ENCODE measurements around the gene UBASH3A.

UBASH3A gene

GRCh38 chr21:42362700-42363099 lies 41.0 kb upstream of the UBASH3A start:
- TF ChIP-seq FOXM1 (IDR thresholded peaks at IDR 0.05; ENCODE audit: borderline replicate concordance, low read depth) (no peak), TAF1 (IDR thresholded peaks at IDR 0.05; ENCODE audit: low read depth) (no peak), NFIC (IDR thresholded peaks at IDR 0.05) (no peak), MAX (IDR thresholded peaks at IDR 0.05) (no peak), ZBTB7A (IDR thresholded peaks at IDR 0.05; ENCODE audit: low read depth) (no peak), CEBPB (IDR thresholded peaks at IDR 0.05) (no peak), YY1 (IDR thresholded peaks at IDR 0.05; ENCODE audit: low read depth) (no peak), EP300 (IDR thresholded peaks at IDR 0.05; ENCODE audit: borderline replicate concordance) (no peak), TEAD4 (IDR thresholded peaks at IDR 0.05) (no peak), USF1 (IDR thresholded peaks at IDR 0.05) (no peak), CREB1 (IDR thresholded peaks at IDR 0.05; ENCODE audit: low read depth) (no peak), REST (IDR thresholded peaks at IDR 0.05; ENCODE audit: low read depth) (no peak), TCF12 (IDR thresholded peaks at IDR 0.05; ENCODE audit: low read depth) (no peak), RAD21 (IDR thresholded peaks at IDR 0.05; ENCODE audit: low read depth) (no peak), EGR1 (IDR thresholded peaks at IDR 0.05) (no peak)

- TF ChIP-seq MAX (IDR thresholded peaks at IDR 0.05) (no peak), YY1 (IDR thresholded peaks at IDR 0.05; ENCODE audit: low read depth) (no peak), USF1 (IDR thresholded peaks at IDR 0.05) (no peak), EP300 (IDR thresholded peaks at IDR 0.05; ENCODE audit: borderline replicate concordance) (no peak), REST (IDR thresholded peaks at IDR 0.05; ENCODE audit: low read depth) (no peak), TAF1 (IDR thresholded peaks at IDR 0.05; ENCODE audit: low read depth) (no peak), NFIC (IDR thresholded peaks at IDR 0.05) (no peak), CREB1 (IDR thresholded peaks at IDR 0.05; ENCODE audit: low read depth) (no peak)
These were observed 40.4 kb upstream of the UBASH3A start for GRCh38 chr21:42363312-42363711.

- TF ChIP-seq EGR1 (IDR thresholded peaks at IDR 0.05) (no peak), USF1 (IDR thresholded peaks at IDR 0.05) (no peak), YY1 (IDR thresholded peaks at IDR 0.05; ENCODE audit: low read depth) (no peak), TCF12 (IDR thresholded peaks at IDR 0.05; ENCODE audit: low read depth) (no peak), CEBPB (IDR thresholded peaks at IDR 0.05) (no peak), REST (IDR thresholded peaks at IDR 0.05; ENCODE audit: low read depth) (no peak), TEAD4 (IDR thresholded peaks at IDR 0.05) (no peak), TAF1 (IDR thresholded peaks at IDR 0.05; ENCODE audit: low read depth) (no peak), MAX (IDR thresholded peaks at IDR 0.05) (no peak)
These were observed 39.3 kb upstream of the UBASH3A start for GRCh38 chr21:42364304-42364865.

- TF ChIP-seq CREB1 (IDR thresholded peaks at IDR 0.05; ENCODE audit: low read depth) (no peak), NFIC (IDR thresholded peaks at IDR 0.05) (no peak), YY1 (IDR thresholded peaks at IDR 0.05; ENCODE audit: low read depth) (no peak), EP300 (IDR thresholded peaks at IDR 0.05; ENCODE audit: borderline replicate concordance) (no peak), EGR1 (IDR thresholded peaks at IDR 0.05) (no peak), FOXM1 (IDR thresholded peaks at IDR 0.05; ENCODE audit: borderline replicate concordance, low read depth) (no peak), MAX (IDR thresholded peaks at IDR 0.05) (no peak), RAD21 (IDR thresholded peaks at IDR 0.05; ENCODE audit: low read depth) (no peak), TCF12 (IDR thresholded peaks at IDR 0.05; ENCODE audit: low read depth) (no peak), TAF1 (IDR thresholded peaks at IDR 0.05; ENCODE audit: low read depth) (no peak)
These were observed 37.9 kb upstream of the UBASH3A start for GRCh38 chr21:42365770-42366169.
